Measurements from ENCODE around the gene CLIC6. TPM values are rescaled to one million over a fixed set of nuclear protein-coding genes. Genes with fewer than 3 reads are reported as not detected.

CLIC6 gene
- under 0.01 TPM in 1 of 2 replicates, not detected in the other for total RNA-seq

DNA sequence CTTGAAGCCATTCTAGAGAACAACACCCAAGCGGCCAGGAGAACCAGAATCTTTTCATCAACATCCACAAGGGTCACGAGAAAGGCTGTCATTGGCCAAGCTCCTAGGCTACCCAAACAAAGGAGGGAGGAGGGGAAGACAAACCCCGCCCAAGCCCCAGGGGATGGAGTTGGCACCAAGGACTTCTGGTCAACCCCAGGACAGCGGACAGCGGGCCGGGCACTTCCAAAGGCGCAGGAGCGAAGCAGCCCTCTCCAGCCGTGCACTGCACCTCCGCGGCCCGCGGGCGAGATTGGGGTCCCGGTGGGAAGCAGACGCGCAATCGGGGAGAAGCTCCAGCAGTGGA lies at the start of gene CLIC6:
Gene CLIC6, plus strand, starts transcription at position 192 of the 346 bp plus-strand sequence. CDS start 395 bp downstream, outside the sequence.

Other genes starting within 250 kb of the CLIC6 start
- gene SMIM34, start 245.0 kb upstream of the CLIC6 start, total RNA-seq = not detected in 2 replicates
- 0.19 and 0.56 TPM in 2 replicates for gene KCNE1, start 156.8 kb upstream of the CLIC6 start, total RNA-seq
- 174 and 809 TPM in 2 replicates for gene RCAN1, start 53.9 kb upstream of the CLIC6 start, total RNA-seq

Measured in regular cardiac myocyte (primary cell).